Endothelial cell of umbilical vein (primary cell): ENCODE measurements around the gene CCDC191. TPM values are rescaled to one million over a fixed set of nuclear protein-coding genes. Genes with fewer than 3 reads are reported as not detected.

Source experiments
- BruUV-seq: library from RNA; stranded (reverse); fragments of 400-500 nt; replicated peaks from 2 replicates; lab custom pipeline; 2021; lab: Mats Ljungman, UMichigan
- CTCF ChIA-PET: fragments of 300-600, 350-600 bp; sonication (Branson Sonifier 250); formaldehyde crosslinking; loops from one replicate; lab custom pipeline; 2021; ENCODE audit warnings: antibody characterized with exemption, inconsistent platforms; lab: Charles Lee
- POLR2A ChIA-PET: fragments of 300-600, 350-600 bp; sonication (Branson Sonifier 250); formaldehyde crosslinking; loops from one replicate; lab custom pipeline; 2021; ENCODE audit warnings: antibody characterized with exemption, inconsistent platforms; lab: Charles Lee
- DNase-seq: peaks from one replicate; pipeline ENCODE4 v3.0.0-alpha.2; 2011; ENCODE audit warnings: low read depth, low spot score
- FAIRE-seq: peaks from 2 replicates; lab custom pipeline; 2011; peaks lifted over from hg19 to GRCh38; lab: Jason Lieb, UNC
- H2AFZ ChIP-seq: 2 replicates; pipeline ENCODE4 v1.6.0; 2012; ENCODE audit warnings: low read depth, low read length, control low read depth, inconsistent platforms
- H3K27ac ChIP-seq: 2 replicates; pipeline ENCODE4 v1.5.1; 2011; ENCODE audit warnings: low read depth, mild to moderate bottlenecking, control low read depth, low read length, moderate library complexity; ENCODE audit not compliant: insufficient read depth
- H3K27me3 ChIP-seq, 2 experiments: 2 replicates each; pipeline versions ENCODE4 v1.6.0 to v1.6.1; 2011; ENCODE audit warnings: low read length in 2 of 2, mixed read lengths in 1 of 2; ENCODE audit not compliant: control insufficient read depth in 2 of 2, insufficient read depth in 2 of 2
- H3K36me3 ChIP-seq, 2 experiments: 2 replicates in 1 of 2; 3 replicates in 1 of 2; pipeline ENCODE4 v1.5.1; 2011; ENCODE audit warnings: low read length in 2 of 2, mild to moderate bottlenecking in 1 of 2, moderate library complexity in 1 of 2; ENCODE audit not compliant: control insufficient read depth in 2 of 2, insufficient read depth in 2 of 2; ENCODE audit errors: extremely low read depth in 1 of 2
- H3K4me1 ChIP-seq: 3 replicates; pipeline ENCODE4 v1.5.1; 2011; ENCODE audit warnings: mild to moderate bottlenecking, low read length; ENCODE audit not compliant: control insufficient read depth, insufficient read depth; ENCODE audit errors: extremely low read depth
- H3K4me2 ChIP-seq: 2 replicates; pipeline ENCODE4 v1.6.1; 2011; ENCODE audit warnings: low read length, control low read depth, mixed read lengths; ENCODE audit not compliant: insufficient read depth
- H3K4me3 ChIP-seq, 3 experiments: fragments of 200-600 bp in 1 of 3; sonication (generic), shearing (Covaris generic) in 1 of 3; replicated peaks in 1 of 3; 2 replicates each; pipeline ENCODE4 v1.5.1; 2011 to 2016; ENCODE audit warnings: control low read depth in 3 of 3, low read length in 3 of 3, mild to moderate bottlenecking in 2 of 3, inconsistent platforms in 1 of 3, low read depth in 1 of 3, moderate library complexity in 1 of 3; ENCODE audit not compliant: insufficient read depth in 1 of 3
- H3K79me2 ChIP-seq: 2 replicates; pipeline ENCODE4 v1.6.0; 2012; ENCODE audit warnings: low read length, inconsistent platforms; ENCODE audit not compliant: control insufficient read depth, insufficient read depth
- H3K9ac ChIP-seq: replicated peaks from 2 replicates; pipeline ENCODE3; 2011; ENCODE audit warnings: low read length, control low read depth; ENCODE audit not compliant: insufficient read depth; ENCODE audit errors: extremely low read depth
- H3K9me1 ChIP-seq: replicated peaks from 3 replicates; pipeline ENCODE4 v1.6.0; 2011; ENCODE audit warnings: mild to moderate bottlenecking, low read length; ENCODE audit not compliant: control insufficient read depth, insufficient read depth; ENCODE audit errors: extremely low read depth
- H3K9me3 ChIP-seq: replicated peaks from 2 replicates; pipeline ENCODE4 v1.5.1; 2012; ENCODE audit warnings: low read length, inconsistent platforms; ENCODE audit not compliant: control insufficient read depth, insufficient read depth
- H4K20me1 ChIP-seq: replicated peaks from 2 replicates; pipeline ENCODE3; 2011; ENCODE audit warnings: mild to moderate bottlenecking, low read length; ENCODE audit not compliant: control insufficient read depth, insufficient read depth; ENCODE audit errors: extremely low read depth
- EZH2 ChIP-seq: IDR thresholded peaks from 2 replicates; pipeline ENCODE4 v1.6.1; 2012; ENCODE audit warnings: borderline replicate concordance, low read depth, mild to moderate bottlenecking, moderate library complexity, low read length, inconsistent platforms; ENCODE audit not compliant: severe bottlenecking
- FOS ChIP-seq: IDR thresholded peaks from 2 replicates; pipeline ENCODE4 v1.6.1; 2011; ENCODE audit warnings: mild to moderate bottlenecking, low read length, moderate library complexity, borderline replicate concordance; ENCODE audit not compliant: insufficient read depth
- MYC ChIP-seq: IDR thresholded peaks from one replicate; pipeline ENCODE4 v1.6.1; 2011; ENCODE audit warnings: mild to moderate bottlenecking, low read depth, low read length
- POLR2A ChIP-seq: IDR thresholded peaks from 2 replicates; pipeline ENCODE4 v1.6.1; 2012; ENCODE audit warnings: low read depth, mild to moderate bottlenecking, control low read depth, low read length
- POLR2AphosphoS5 ChIP-seq: IDR thresholded peaks from 2 replicates; pipeline ENCODE4 v1.6.1; 2012; ENCODE audit warnings: low read depth, mild to moderate bottlenecking, control low read depth, low read length, moderate library complexity; ENCODE audit not compliant: insufficient read depth
- dilution Hi-C: fragments of 300-500 bp; cut with MboI; formaldehyde crosslinking; loops from one replicate; pipeline ENCODE4 v1.15.0; 2019; ENCODE audit warnings: low sequenced_read_pairs; ENCODE audit not compliant: extremely low pct_ligation_motif_present
- intact Hi-C: fragments of 100-400 bp; cut with micrococcal nuclease; formaldehyde crosslinking; loops from one replicate; pipeline ENCODE4 v1.10.0; 2022
- polyA plus RNA-seq, 4 experiments: library from polyadenylated mRNA; depleted of rRNA in 3 of 4; stranded (reverse) in 3 of 4; unstranded in 1 of 4; fragments of >200 nt; gene quantifications; 2 replicates each; pipeline versions ENCODE4 v1.2.1 to v1.2.3, GENCODE V29; 2011 to 2012; ENCODE audit warnings: missing spikeins in 1 of 4
- total RNA-seq: library from RNA; stranded (reverse); gene quantifications from 2 replicates; pipeline ENCODE4 v1.2.3, GENCODE V29; 2021
- TF ChIP-seq, protein P1 (sequence below), 2 donors: IDR thresholded peaks; 1 replicate in 1 of 2; 2 replicates in 1 of 2; pipeline ENCODE4 v1.5.1; 2011; ENCODE audit warnings: low read length in 2 of 2, mild to moderate bottlenecking in 2 of 2, moderate library complexity in 2 of 2, control low read depth in 1 of 2, inconsistent platforms in 1 of 2, low read depth in 1 of 2; ENCODE audit not compliant: insufficient read depth in 1 of 2; ENCODE audit errors: extremely low read depth in 1 of 2

The CCDC191 gene
- total and polyA plus RNA-seq, 2 donors (not counting 3 experiments of a cell fraction or from before 2014, with no cell fraction given) = 1.7 to 4.9 TPM

DNA sequence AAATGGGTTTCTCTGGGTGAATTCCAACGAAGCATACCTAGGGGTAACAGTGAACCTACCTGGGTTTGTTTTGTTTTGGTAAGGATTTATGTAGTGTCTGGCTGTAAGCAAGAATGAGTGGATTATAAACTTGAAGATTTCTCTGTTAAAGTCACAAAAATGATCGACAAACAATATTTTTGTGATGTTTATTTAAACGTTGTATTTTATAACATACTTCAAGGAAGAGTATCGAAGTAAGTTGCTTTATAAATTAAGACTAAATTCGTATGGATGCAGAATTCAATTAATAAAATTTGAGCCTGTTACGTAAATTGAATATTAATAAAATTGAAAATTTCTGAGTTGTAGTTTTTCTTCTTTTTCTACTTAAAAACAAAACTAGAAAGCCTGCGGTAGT is 109.5 kb downstream of the CCDC191 start:
- no peak for FAIRE-seq
- intact Hi-C loops = loop anchor here (5.0 to 10.0 kb wide), 2 partner anchors 208 to 210 kb away; no protein-coding TSS in a partner anchor
- dilution Hi-C loops = no loop called here

DNA sequence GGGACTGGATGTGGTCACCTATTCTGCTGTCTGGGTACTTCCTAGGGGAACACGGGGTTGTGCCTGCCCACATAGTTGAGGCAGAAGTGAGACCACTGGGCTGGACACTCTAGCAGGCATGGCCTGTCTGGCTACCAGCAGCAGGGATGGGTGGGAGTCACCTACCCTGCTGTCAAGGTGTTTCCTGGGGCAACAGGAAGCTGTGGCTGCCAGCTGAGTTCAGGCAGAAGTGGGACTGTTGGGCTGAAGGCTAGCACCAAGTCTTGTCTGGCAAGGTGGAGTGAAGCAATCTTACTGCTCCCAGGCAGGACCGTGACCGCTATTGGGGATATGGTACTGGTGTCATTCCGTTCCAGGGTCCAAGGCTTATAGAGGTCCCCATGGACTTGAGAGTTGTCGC is 128.8 kb downstream of the CCDC191 start:
- Histone ChIP-seq H3K36me3 (no peaks in the 10 kb centered on the region), H3K79me2 (no peaks in the 10 kb centered on the region), H3K9ac (no peak overlapping the region), H3K9me1 (no peaks in the 10 kb centered on the region), H3K4me1 (no peaks in the 10 kb centered on the region), H3K4me3 (no peak overlapping the region), H3K4me2 (no peak overlapping the region), H3K27me3 (no peaks in the 10 kb centered on the region), H2AFZ (no peak overlapping the region), H4K20me1 (no peaks in the 10 kb centered on the region), H3K9me3 (no peaks in the 10 kb centered on the region), H3K27ac (no peak overlapping the region)
- TF ChIP-seq FOS (no peak), MYC (no peak), POLR2A (no peak)
- TF ChIP-seq, protein P1, sequence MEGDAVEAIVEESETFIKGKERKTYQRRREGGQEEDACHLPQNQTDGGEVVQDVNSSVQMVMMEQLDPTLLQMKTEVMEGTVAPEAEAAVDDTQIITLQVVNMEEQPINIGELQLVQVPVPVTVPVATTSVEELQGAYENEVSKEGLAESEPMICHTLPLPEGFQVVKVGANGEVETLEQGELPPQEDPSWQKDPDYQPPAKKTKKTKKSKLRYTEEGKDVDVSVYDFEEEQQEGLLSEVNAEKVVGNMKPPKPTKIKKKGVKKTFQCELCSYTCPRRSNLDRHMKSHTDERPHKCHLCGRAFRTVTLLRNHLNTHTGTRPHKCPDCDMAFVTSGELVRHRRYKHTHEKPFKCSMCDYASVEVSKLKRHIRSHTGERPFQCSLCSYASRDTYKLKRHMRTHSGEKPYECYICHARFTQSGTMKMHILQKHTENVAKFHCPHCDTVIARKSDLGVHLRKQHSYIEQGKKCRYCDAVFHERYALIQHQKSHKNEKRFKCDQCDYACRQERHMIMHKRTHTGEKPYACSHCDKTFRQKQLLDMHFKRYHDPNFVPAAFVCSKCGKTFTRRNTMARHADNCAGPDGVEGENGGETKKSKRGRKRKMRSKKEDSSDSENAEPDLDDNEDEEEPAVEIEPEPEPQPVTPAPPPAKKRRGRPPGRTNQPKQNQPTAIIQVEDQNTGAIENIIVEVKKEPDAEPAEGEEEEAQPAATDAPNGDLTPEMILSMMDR (IDR thresholded peaks at IDR 0.05; ENCODE audit: extremely low read depth in 1 of 2, insufficient read depth in 1 of 2, low read depth in 1 of 2, low read length in 2 of 2) = no peak
- intact Hi-C loops = no loop called here
- DNase-seq = no peak
- ChIA-PET POLR2A (no interaction called here), CTCF (no interaction called here)
- BruUV-seq = no TSS peak
- no peak for FAIRE-seq
- dilution Hi-C loops = no loop called here

More for the DNA sequence above, 109.5 kb downstream of the CCDC191 start:
- Histone ChIP-seq H3K9ac (no peak overlapping the region), H2AFZ (peak overlapping the region; percentile 38), H3K79me2 (no peaks in the 10 kb centered on the region), H4K20me1 (no peaks in the 10 kb centered on the region), H3K4me3 (peak overlapping the region in 2 of 3 experiments; percentile 61 to 63), H3K4me2 (peak overlapping the region; percentile 84), H3K27ac (no peak overlapping the region), H3K27me3 (no peaks in the 10 kb centered on the region), H3K4me1 (peaks cover 7% of the 10 kb centered on the region), H3K9me3 (no peaks in the 10 kb centered on the region), H3K36me3 (no peaks in the 10 kb centered on the region), H3K9me1 (no peaks in the 10 kb centered on the region)
- ChIA-PET CTCF (no interaction called here), POLR2A (no interaction called here)
- BruUV-seq = no TSS peak
- TF ChIP-seq POLR2AphosphoS5 (no peak), EZH2 (no peak)
- TF ChIP-seq, protein P1 (IDR thresholded peaks at IDR 0.05; ENCODE audit: extremely low read depth in 1 of 2, insufficient read depth in 1 of 2, low read depth in 1 of 2, low read length in 2 of 2) = no peak
- no peak for DNase-seq
